ENCODE data around the gene G3BP1.
"Not testable (repeated sequence)": the region's sequence is repeated elsewhere in the genome, so short reads cannot be mapped to it uniquely, and the experiment has no call there.

The G3BP1 gene

GRCh38 chr5:151751091-151751490 is 20.7 kb upstream of the G3BP1 start:
- in situ Hi-C loops (cut with MboI; ENCODE audit: low sequenced_read_pairs), result no loop called here

- in situ Hi-C loops (cut with MboI; ENCODE audit: low sequenced_read_pairs), result no loop called here
These were observed 20.2 kb upstream of the G3BP1 start for GRCh38 chr5:151751593-151751992.

- in situ Hi-C loops (cut with MboI; ENCODE audit: low sequenced_read_pairs), result no loop called here
These were observed 16.4 kb upstream of the G3BP1 start for GRCh38 chr5:151755383-151755782.

GRCh38 chr5:151757233-151758140 is 14.3 kb upstream of the G3BP1 start:
- in situ Hi-C loops (cut with MboI; ENCODE audit: low sequenced_read_pairs), result no loop called here

- in situ Hi-C loops (cut with MboI; ENCODE audit: low sequenced_read_pairs), result no loop called here
These were observed 13.7 kb upstream of the G3BP1 start for GRCh38 chr5:151758141-151758429.

GRCh38 chr5:151758430-151759241 is 13.1 kb upstream of the G3BP1 start, which contains the start of gene ATOX1:
TSS of gene ATOX1 (minus strand) at chr5:151758631. CDS start at chr5:151758551, 80 bp downstream.
- in situ Hi-C loops (cut with MboI; ENCODE audit: low sequenced_read_pairs), result no loop called here

GRCh38 chr5:151764801-151765200 is 7.0 kb upstream of the G3BP1 start:
- in situ Hi-C loops (cut with MboI; ENCODE audit: low sequenced_read_pairs), result no loop called here

GRCh38 chr5:151766975-151767374 is 4.8 kb upstream of the G3BP1 start:
- in situ Hi-C loops (cut with MboI; ENCODE audit: low sequenced_read_pairs), result no loop called here

- in situ Hi-C loops (cut with MboI; ENCODE audit: low sequenced_read_pairs), result no loop called here
These were observed 1.1 kb upstream of the G3BP1 start for GRCh38 chr5:151770383-151771258.

GRCh38 chr5:151772029-151772845 is 483 bp downstream of the G3BP1 start:
- in situ Hi-C loops (cut with MboI; ENCODE audit: low sequenced_read_pairs), result no loop called here

GRCh38 chr5:151772846-151773561 is 1.2 kb downstream of the G3BP1 start:
- in situ Hi-C loops (cut with MboI; ENCODE audit: low sequenced_read_pairs), result no loop called here

GRCh38 chr5:151773951-151774350 is 2.2 kb downstream of the G3BP1 start:
- in situ Hi-C loops (cut with MboI; ENCODE audit: low sequenced_read_pairs), result no loop called here

- in situ Hi-C loops (cut with MboI; ENCODE audit: low sequenced_read_pairs), result no loop called here
These were observed 3.4 kb downstream of the G3BP1 start for GRCh38 chr5:151775025-151775606.

- in situ Hi-C loops (cut with MboI; ENCODE audit: low sequenced_read_pairs), result no loop called here
These were observed 7.9 kb downstream of the G3BP1 start for GRCh38 chr5:151779531-151780125.

GRCh38 chr5:151780348-151780747 is 8.6 kb downstream of the G3BP1 start:
- in situ Hi-C loops (cut with MboI; ENCODE audit: low sequenced_read_pairs), result no loop called here

GRCh38 chr5:151781201-151781600 is 9.4 kb downstream of the G3BP1 start:
- in situ Hi-C loops (cut with MboI; ENCODE audit: low sequenced_read_pairs), result no loop called here

GRCh38 chr5:151783664-151784063 is 11.9 kb downstream of the G3BP1 start:
- in situ Hi-C loops (cut with MboI; ENCODE audit: low sequenced_read_pairs), result not testable (repeated sequence)

GRCh38 chr5:151784141-151784540 is 12.4 kb downstream of the G3BP1 start:
- in situ Hi-C loops (cut with MboI; ENCODE audit: low sequenced_read_pairs), result no loop called here

GRCh38 chr5:151786468-151786867 is 14.7 kb downstream of the G3BP1 start:
- in situ Hi-C loops (cut with MboI; ENCODE audit: low sequenced_read_pairs), result no loop called here

Measured in HL-60/S4 treated with retinoic acid at 250 ng/mL for 4 days and 3 days (cell line).